ENCODE data around the gene GRIK1.

- TF ChIP-seq EZH2 (IDR thresholded peaks at IDR 0.05), result no peak
- TF ChIP-seq POLR2AphosphoS5 (IDR thresholded peaks at IDR 0.05; ENCODE audit: borderline replicate concordance, low read depth, low read length), result no peak
Measured at GRCh38 chr21:29888437-29888836, 51.4 kb downstream of the GRIK1 start.

Data from SK-N-MC (cell line).